HEK293T (cell line): Measurements from ENCODE around the gene MARK4.
A peak's percentile ranks its signal among the peaks of the same experiment; 100 is the strongest.
"Not testable (repeated sequence)": the region's sequence is repeated elsewhere in the genome, so short reads cannot be mapped to it uniquely, and the experiment has no call there.

Experiments used
- CTCF ChIA-PET: fragments of 350-600 bp; formaldehyde crosslinking; extraction: SDS; loops from one replicate; lab custom pipeline; 2021; ENCODE audit warnings: antibody characterized with exemption, inconsistent platforms; lab: Yijun Ruan, JAX
- POLR2A ChIA-PET: fragments of 350-600 bp; formaldehyde crosslinking; extraction: SDS; loops from one replicate; lab custom pipeline; 2020; ENCODE audit warnings: antibody characterized with exemption, inconsistent platforms; lab: Yijun Ruan, JAX
- DNase-seq: peaks from one replicate; pipeline ENCODE4 v3.0.0; 2012; ENCODE audit warnings: mixed read lengths; ENCODE audit errors: extremely low spot score
- ARNT ChIP-seq: fragments of 450-650 bp; IDR thresholded peaks from 2 replicates; pipeline ENCODE4 v1.6.1; 2017; ENCODE audit warnings: mild to moderate bottlenecking
- BHLHE40 ChIP-seq: fragments of 450-650 bp; IDR thresholded peaks from 2 replicates; pipeline ENCODE4 v1.6.1; 2016; ENCODE audit warnings: mild to moderate bottlenecking, moderate library complexity, borderline replicate concordance
- CTBP1 ChIP-seq: fragments of 450-650 bp; IDR thresholded peaks from 2 replicates; pipeline ENCODE4 v1.6.1; 2016; ENCODE audit warnings: borderline replicate concordance
- ELF4 ChIP-seq: fragments of 450-650 bp; IDR thresholded peaks from 2 replicates; pipeline ENCODE4 v1.6.1; 2017; ENCODE audit warnings: antibody characterized with exemption
- FOXA1 ChIP-seq: fragments of 450-650 bp; IDR thresholded peaks from 2 replicates; pipeline ENCODE4 v1.6.1; 2016; ENCODE audit warnings: mild to moderate bottlenecking
- FOXK2 ChIP-seq: fragments of 450-650 bp; IDR thresholded peaks from 2 replicates; pipeline ENCODE4 v1.6.1; 2016; ENCODE audit warnings: mild to moderate bottlenecking
- FOXM1 ChIP-seq: fragments of 450-650 bp; IDR thresholded peaks from 2 replicates; pipeline ENCODE4 v1.6.1; 2017; ENCODE audit warnings: mild to moderate bottlenecking, borderline replicate concordance
- HDGF ChIP-seq: fragments of 450-650 bp; IDR thresholded peaks from 2 replicates; pipeline ENCODE4 v1.6.1; 2017; ENCODE audit warnings: antibody characterized with exemption, borderline replicate concordance
- L3MBTL2 ChIP-seq: fragments of 450-650 bp; conservative IDR thresholded peaks from 2 replicates; pipeline ENCODE4 v1.6.1; 2016; ENCODE audit warnings: mild to moderate bottlenecking
- LEF1 ChIP-seq: fragments of 450-650 bp; IDR thresholded peaks from 2 replicates; pipeline ENCODE4 v1.6.1; 2017; ENCODE audit warnings: mild to moderate bottlenecking, borderline replicate concordance
- NFRKB ChIP-seq: fragments of 450-650 bp; IDR thresholded peaks from 2 replicates; pipeline ENCODE4 v1.6.1; 2016; ENCODE audit warnings: mild to moderate bottlenecking, moderate library complexity
- PKNOX1 ChIP-seq: fragments of 450-650 bp; IDR thresholded peaks from 2 replicates; pipeline ENCODE4 v1.6.1; 2016
- SP1 ChIP-seq: fragments of 450-650 bp; IDR thresholded peaks from 2 replicates; pipeline ENCODE4 v1.6.1; 2017
- SUZ12 ChIP-seq: fragments of 450-650 bp; IDR thresholded peaks from 2 replicates; pipeline ENCODE4 v1.6.1; 2016; ENCODE audit warnings: mild to moderate bottlenecking
- TARDBP ChIP-seq: fragments of 450-650 bp; IDR thresholded peaks from 2 replicates; pipeline ENCODE4 v1.6.1; 2016
- ZNF384 ChIP-seq: fragments of 450-650 bp; IDR thresholded peaks from 2 replicates; pipeline ENCODE4 v1.6.1; 2016

Gene MARK4

GRCh38 chr19:45263013-45263412 lies 11.9 kb downstream of the MARK4 start:
- POLR2A ChIA-PET = no interaction called here
- CTCF ChIA-PET = no interaction called here
- TF ChIP-seq L3MBTL2 (no peak), BHLHE40 (no peak), FOXA1 (no peak), SP1 (no peak), CTBP1 (no peak), FOXK2 (no peak), ARNT (no peak), ELF4 (no peak), LEF1 (no peak)
- no peak for DNase-seq

GRCh38 chr19:45264781-45265317 lies 13.8 kb downstream of the MARK4 start:
- TF ChIP-seq LEF1 (no peak), CTBP1 (no peak), ZNF384 (no peak), FOXM1 (no peak), PKNOX1 (no peak), L3MBTL2 (no peak), SUZ12 (no peak), TARDBP (no peak), NFRKB (no peak), ARNT (no peak)
- ChIA-PET POLR2A (no interaction called here), CTCF (interaction anchor here (1.0 kb wide), 1 partner anchor 10 kb away, joined by 3 read pairs; no protein-coding TSS in a partner anchor)
- no peak for DNase-seq

GRCh38 chr19:45265375-45265774 lies 14.3 kb downstream of the MARK4 start:
- POLR2A ChIA-PET = no interaction called here
- CTCF ChIA-PET = no interaction called here
- DNase-seq = no peak
- TF ChIP-seq FOXM1 (no peak), SUZ12 (no peak), SP1 (no peak), PKNOX1 (no peak), FOXA1 (no peak), CTBP1 (peak; percentile 5; the same call in 1 of the 2 replicates)

- POLR2A ChIA-PET = interaction anchor here (0.6 kb wide), 1 partner anchor 30 kb away, joined by 3 read pairs; no protein-coding TSS in a partner anchor
- no peak for DNase-seq
- CTCF ChIA-PET = no interaction called here
- TF ChIP-seq FOXK2 = no peak
- no peak for TF ChIP-seq SUZ12
- TF ChIP-seq ZNF384 = no peak
- no peak for TF ChIP-seq CTBP1
- TF ChIP-seq FOXA1 = no peak
- no peak for TF ChIP-seq L3MBTL2
- no peak for TF ChIP-seq ELF4
- TF ChIP-seq NFRKB = no peak
Measured at GRCh38 chr19:45267296-45267695, 16.2 kb downstream of the MARK4 start.

- DNase-seq, POLR2A ChIA-PET: not testable (repeated sequence)
- CTCF ChIA-PET = interaction anchor here (0.6 kb wide), 1 partner anchor 64 kb away, joined by 3 read pairs; no protein-coding TSS in a partner anchor
Measured at GRCh38 chr19:45269939-45270338, 18.9 kb downstream of the MARK4 start.

GRCh38 chr19:45271098-45271734 lies 20.1 kb downstream of the MARK4 start:
- TF ChIP-seq LEF1 (no peak), PKNOX1 (no peak), L3MBTL2 (no peak), HDGF (no peak), NFRKB (no peak), SP1 (no peak), FOXM1 (no peak), FOXK2 (no peak), TARDBP (no peak), ELF4 (no peak), ARNT (no peak), BHLHE40 (no peak), FOXA1 (no peak), ZNF384 (no peak), SUZ12 (no peak), CTBP1 (no peak)
- POLR2A ChIA-PET = no interaction called here
- CTCF ChIA-PET = no interaction called here
- DNase-seq = no peak

- no peak for DNase-seq
- CTCF ChIA-PET = no interaction called here
- TF ChIP-seq SUZ12 = no peak
- no peak for TF ChIP-seq FOXA1
- POLR2A ChIA-PET = no interaction called here
Measured at GRCh38 chr19:45271735-45272108, 20.7 kb downstream of the MARK4 start.
